Colonic mucosa (tissue), 4 donors: ENCODE measurements around the gene CD81. TPM values are rescaled to one million over a fixed set of nuclear protein-coding genes. Genes with fewer than 3 reads are reported as not detected.

Experiments
- DNase-seq: peaks from one replicate; pipeline ENCODE4 v3.0.0-alpha.2; 2020
- H3K27ac ChIP-seq: fragments of 200-600 bp; one replicate; pipeline ENCODE4 v1.8.0; 2021
- H3K27me3 ChIP-seq: fragments of 200-600 bp; one replicate; pipeline ENCODE4 v1.8.0; 2021
- H3K36me3 ChIP-seq: fragments of 200-600 bp; one replicate; pipeline ENCODE4 v1.8.0; 2021
- H3K4me1 ChIP-seq: fragments of 200-600 bp; one replicate; pipeline ENCODE4 v1.8.0; 2021; ENCODE audit warnings: mild to moderate bottlenecking
- H3K4me3 ChIP-seq: fragments of 200-600 bp; one replicate; pipeline ENCODE4 v1.8.0; 2021
- H3K9ac ChIP-seq, 2 donors: one replicate each; pipeline ENCODE4 v1.7.0; 2013; ENCODE audit warnings: control low read depth in 2 of 2, low read depth in 2 of 2, low read length in 2 of 2
- H3K9me3 ChIP-seq: fragments of 200-600 bp; one replicate; pipeline ENCODE4 v1.8.0; 2021
- intact Hi-C: fragments of 100-400 bp; cut with DNase I; formaldehyde crosslinking; loops from one replicate; pipeline ENCODE4 v1.14.1; 2022
- total RNA-seq, 2 donors: library from RNA; stranded (reverse); fragmentation: NEBNext Ultra II Directional in 1 of 2; extraction: Animal tissue kit (Norgen Biotek cat#: 25700) in 1 of 2; gene quantifications; one replicate each; pipeline ENCODE4 v1.2.1, GENCODE V29; 2021
- TF ChIP-seq, protein P1 (sequence below): fragments of 200-600 bp; IDR thresholded peaks from one replicate; pipeline ENCODE4 v1.8.0; 2022; ENCODE audit warnings: antibody characterized with exemption, mild to moderate bottlenecking
- donor health status: healthy.
- donor health status: DM: no; HTN: no; CAD: no.
- donor health status: DM: no; HTN: no; CAD: no.

Gene CD81
- total RNA-seq, 2 donors from 2014 or later: 185 to 208 TPM

DNA sequence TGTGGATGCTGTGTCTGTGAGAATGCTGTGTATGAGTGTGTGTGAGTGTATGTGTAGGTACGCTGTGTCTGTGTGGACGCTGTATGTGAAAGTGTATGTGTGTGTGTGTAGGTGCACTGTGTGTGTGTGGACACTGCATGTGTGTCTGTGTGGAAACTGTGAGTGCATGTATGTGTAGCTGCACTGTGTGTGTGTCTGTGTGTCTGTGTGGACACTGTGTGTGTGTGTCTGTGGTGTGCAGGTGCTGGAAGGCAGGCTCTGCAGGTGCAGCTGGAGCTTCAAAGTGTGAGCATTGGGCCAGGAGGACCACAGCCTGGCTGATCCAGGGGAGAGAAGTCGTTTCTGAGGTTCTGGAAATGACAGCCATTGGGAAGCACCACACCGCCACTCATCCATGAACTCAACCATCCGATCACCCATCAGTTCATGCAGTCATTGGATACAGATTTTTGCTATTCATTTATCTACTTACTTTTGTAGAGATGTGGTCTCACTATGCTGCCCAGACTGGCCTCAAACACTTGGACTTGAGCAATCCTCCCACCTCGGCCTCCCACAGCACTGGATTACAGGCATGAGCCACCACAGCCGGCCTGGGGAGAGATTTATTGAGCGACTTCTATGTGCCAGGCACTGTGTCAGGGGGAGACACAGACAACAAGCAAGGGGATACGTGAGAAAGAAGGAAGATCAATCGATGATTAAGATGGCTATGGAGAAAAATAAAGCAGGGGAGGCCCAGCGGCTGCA, 57.6 kb downstream of the CD81 start:
- intact Hi-C loops: loop anchor here (5.0 kb wide), 1 partner anchor 463 kb away; no protein-coding TSS in a partner anchor
- TF ChIP-seq, protein P1, sequence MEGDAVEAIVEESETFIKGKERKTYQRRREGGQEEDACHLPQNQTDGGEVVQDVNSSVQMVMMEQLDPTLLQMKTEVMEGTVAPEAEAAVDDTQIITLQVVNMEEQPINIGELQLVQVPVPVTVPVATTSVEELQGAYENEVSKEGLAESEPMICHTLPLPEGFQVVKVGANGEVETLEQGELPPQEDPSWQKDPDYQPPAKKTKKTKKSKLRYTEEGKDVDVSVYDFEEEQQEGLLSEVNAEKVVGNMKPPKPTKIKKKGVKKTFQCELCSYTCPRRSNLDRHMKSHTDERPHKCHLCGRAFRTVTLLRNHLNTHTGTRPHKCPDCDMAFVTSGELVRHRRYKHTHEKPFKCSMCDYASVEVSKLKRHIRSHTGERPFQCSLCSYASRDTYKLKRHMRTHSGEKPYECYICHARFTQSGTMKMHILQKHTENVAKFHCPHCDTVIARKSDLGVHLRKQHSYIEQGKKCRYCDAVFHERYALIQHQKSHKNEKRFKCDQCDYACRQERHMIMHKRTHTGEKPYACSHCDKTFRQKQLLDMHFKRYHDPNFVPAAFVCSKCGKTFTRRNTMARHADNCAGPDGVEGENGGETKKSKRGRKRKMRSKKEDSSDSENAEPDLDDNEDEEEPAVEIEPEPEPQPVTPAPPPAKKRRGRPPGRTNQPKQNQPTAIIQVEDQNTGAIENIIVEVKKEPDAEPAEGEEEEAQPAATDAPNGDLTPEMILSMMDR: no peak
- no peak overlapping the region for H3K9ac ChIP-seq
- no peak overlapping the region for H3K4me3 ChIP-seq
- no peaks in the 10 kb centered on the region for H3K9me3 ChIP-seq
- H3K4me1 ChIP-seq: no peaks in the 10 kb centered on the region
- DNase-seq: no peak
- no peak overlapping the region for H3K27ac ChIP-seq
- H3K27me3 ChIP-seq: no peaks in the 10 kb centered on the region
- no peaks in the 10 kb centered on the region for H3K36me3 ChIP-seq

DNA sequence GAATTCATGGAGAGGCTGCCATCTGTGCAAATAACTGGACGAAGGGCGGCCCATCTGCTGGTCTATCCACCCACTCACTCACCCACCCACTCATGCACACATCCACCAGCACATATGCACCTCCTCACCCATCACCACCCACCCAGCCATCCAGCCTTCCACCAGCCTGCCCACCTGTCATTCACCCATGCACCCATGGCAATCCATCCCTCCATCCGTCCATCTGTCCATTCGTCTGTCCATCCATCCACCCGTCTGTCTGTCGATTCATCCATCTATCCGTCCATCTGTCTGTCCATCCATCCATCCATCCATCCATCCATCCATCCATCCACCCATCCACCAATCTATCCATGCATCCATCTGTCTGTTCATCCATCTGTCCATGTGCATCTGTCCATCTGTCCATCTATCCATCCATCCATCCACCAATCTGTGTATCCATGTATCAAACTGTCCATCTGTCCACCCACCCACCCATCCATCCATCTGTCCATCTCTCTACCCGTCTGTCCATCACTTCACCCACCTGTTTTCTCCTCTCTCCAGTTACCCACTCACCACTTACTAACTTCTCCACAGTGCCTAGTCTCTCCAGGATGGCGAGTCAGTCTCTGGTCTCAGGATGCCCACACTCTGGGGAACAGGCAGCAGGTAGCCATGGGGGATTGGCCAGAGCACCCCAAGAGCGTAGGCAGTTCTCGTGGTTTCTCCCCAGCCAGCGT, 58.3 kb downstream of the CD81 start:
- TF ChIP-seq, protein P1: no peak
- Histone ChIP-seq H3K36me3 (no peaks in the 10 kb centered on the region), H3K27me3 (no peaks in the 10 kb centered on the region), H3K4me3 (no peak overlapping the region), H3K9ac (no peak overlapping the region), H3K4me1 (no peaks in the 10 kb centered on the region), H3K27ac (no peak overlapping the region), H3K9me3 (no peaks in the 10 kb centered on the region)
- intact Hi-C loops: no loop called here
- no peak for DNase-seq

DNA sequence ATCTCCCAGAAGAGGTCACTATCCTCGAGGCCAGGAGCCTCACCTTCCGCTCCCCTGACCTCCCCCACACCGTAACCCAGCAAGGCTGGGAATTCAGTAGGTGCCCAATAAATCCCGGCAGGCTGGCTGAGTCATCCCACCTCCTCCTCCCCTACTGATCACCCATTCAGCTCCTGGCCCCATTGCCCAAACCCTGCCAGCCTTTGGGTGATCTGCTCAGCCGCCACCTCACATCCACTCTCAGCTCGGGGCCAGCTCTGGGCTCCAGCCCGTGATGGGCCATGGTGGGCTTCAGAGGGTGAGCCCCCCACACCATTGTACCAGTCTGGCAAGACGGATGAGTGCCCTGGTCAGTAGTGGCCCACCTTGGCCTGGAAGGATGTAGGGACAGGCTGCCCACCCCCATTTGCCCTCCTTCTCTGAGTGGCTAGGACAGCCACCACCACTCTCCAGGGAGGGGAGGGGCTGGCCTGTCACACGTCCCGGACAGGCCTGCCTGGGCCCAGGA, 59.0 kb downstream of the CD81 start:
- TF ChIP-seq, protein P1: no peak
- H3K36me3 ChIP-seq: no peaks in the 10 kb centered on the region
- DNase-seq: no peak
- H3K9me3 ChIP-seq: no peaks in the 10 kb centered on the region
- H3K27me3 ChIP-seq: no peaks in the 10 kb centered on the region
- no peak overlapping the region for H3K9ac ChIP-seq
- no peak overlapping the region for H3K27ac ChIP-seq
- intact Hi-C loops: no loop called here
- no peaks in the 10 kb centered on the region for H3K4me1 ChIP-seq
- no peak overlapping the region for H3K4me3 ChIP-seq

DNA sequence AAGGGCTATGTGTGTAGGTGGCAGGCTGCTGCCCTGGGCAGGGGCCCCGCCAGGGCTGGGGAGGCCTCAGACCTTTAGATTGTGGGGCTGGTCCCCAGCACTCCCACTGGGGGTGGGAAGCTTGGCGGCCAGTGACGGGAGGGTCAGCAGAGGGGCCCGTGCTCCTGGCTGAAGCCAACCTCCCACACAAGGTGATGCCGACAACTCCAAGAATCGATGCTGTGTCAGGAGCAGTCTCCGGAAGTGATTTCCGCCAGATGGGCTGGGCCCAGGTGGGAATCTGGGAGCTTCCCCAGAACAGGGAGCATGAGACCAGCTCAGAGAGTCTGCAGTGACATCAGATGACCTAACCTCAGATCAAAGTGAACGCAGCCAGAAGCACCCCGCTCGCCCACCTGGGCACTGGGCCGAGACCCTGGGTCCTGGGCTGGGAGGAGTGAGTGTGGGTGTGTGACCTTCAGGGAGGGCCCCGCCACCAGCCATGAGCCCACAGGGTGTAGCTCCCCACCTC, 59.5 kb downstream of the CD81 start:
- TF ChIP-seq, protein P1: no peak
- no peaks in the 10 kb centered on the region for H3K27me3 ChIP-seq
- H3K27ac ChIP-seq: no peak overlapping the region
- H3K9ac ChIP-seq: no peak overlapping the region
- intact Hi-C loops: no loop called here
- DNase-seq: no peak
- no peaks in the 10 kb centered on the region for H3K9me3 ChIP-seq
- H3K36me3 ChIP-seq: no peaks in the 10 kb centered on the region
- peaks cover 2% of the 10 kb centered on the region for H3K4me1 ChIP-seq
- no peak overlapping the region for H3K4me3 ChIP-seq

DNA sequence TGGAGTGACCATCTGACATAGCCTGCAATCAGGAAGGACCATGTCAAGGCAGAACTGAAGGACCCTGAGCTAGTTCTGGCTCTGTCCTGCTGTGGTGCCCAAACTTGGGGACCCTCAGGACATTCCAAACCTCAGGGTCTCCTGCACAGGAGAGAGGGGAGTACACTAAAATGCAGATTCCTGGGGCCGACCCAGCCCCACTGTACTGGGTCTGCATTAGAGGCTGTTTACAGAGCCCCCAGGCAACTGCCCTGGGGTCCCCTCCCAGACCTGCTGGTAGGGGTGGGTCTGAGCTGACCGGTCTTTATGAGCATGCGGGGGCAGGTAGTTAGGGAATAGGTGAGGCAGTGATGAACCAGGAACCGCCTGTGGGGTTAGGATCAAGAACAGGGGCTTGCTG, 60.4 kb downstream of the CD81 start:
- no peak for DNase-seq
- intact Hi-C loops: no loop called here
- Histone ChIP-seq H3K4me1 (peaks cover 5% of the 10 kb centered on the region), H3K9me3 (no peaks in the 10 kb centered on the region), H3K27ac (no peak overlapping the region), H3K4me3 (no peak overlapping the region), H3K27me3 (no peaks in the 10 kb centered on the region), H3K36me3 (no peaks in the 10 kb centered on the region), H3K9ac (no peak overlapping the region)
- TF ChIP-seq, protein P1: no peak
